ENCODE measurements around the gene NRN1. TPM values are rescaled to one million over a fixed set of nuclear protein-coding genes. Genes with fewer than 3 reads are reported as not detected.

NRN1 gene
- total and polyA plus RNA-seq, 8 donors = 0.45 to 9.8 (median 4.4) TPM; not detected in 2

DNA sequence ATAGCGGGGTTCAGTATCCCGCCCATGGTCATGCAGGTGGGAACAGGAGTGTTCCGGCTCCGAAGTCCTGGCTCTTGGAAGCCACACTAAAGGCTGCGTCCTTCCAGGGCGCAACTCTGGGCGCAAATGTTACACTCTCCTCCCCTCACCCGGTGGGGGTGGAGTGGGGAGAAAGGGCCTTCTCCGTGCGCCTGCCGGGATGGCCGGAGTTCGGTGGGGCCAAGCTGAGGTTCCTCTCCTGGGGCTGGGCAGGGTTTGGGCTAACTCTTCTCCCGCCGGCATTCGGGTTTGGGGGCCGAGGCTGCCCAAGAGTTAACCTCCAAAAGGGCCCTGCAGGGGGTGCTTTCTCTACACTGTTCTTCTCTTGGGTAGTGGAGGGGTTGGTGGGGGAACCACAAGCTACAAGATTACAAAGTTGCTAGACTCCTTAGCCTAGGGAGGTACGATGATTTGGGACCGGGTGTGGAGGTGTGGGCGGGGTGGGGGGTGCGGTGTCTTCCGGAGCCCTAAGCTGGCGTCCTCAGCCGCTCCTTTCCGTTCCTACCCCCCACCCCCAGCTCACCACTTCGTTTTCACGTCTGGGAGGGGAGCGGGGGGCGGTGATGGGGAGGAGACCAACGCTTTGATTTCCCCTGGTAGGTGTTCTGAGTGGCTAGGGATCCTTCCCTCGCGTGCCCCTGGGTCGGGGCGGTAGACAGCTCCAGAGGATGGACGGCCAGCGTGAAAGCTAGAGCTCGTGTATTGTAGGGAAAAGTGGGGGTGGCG lies 12.3 kb downstream of the NRN1 start:
- TF ChIP-seq, protein P1, sequence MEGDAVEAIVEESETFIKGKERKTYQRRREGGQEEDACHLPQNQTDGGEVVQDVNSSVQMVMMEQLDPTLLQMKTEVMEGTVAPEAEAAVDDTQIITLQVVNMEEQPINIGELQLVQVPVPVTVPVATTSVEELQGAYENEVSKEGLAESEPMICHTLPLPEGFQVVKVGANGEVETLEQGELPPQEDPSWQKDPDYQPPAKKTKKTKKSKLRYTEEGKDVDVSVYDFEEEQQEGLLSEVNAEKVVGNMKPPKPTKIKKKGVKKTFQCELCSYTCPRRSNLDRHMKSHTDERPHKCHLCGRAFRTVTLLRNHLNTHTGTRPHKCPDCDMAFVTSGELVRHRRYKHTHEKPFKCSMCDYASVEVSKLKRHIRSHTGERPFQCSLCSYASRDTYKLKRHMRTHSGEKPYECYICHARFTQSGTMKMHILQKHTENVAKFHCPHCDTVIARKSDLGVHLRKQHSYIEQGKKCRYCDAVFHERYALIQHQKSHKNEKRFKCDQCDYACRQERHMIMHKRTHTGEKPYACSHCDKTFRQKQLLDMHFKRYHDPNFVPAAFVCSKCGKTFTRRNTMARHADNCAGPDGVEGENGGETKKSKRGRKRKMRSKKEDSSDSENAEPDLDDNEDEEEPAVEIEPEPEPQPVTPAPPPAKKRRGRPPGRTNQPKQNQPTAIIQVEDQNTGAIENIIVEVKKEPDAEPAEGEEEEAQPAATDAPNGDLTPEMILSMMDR (IDR thresholded peaks at IDR 0.05) = no peak
- TF ChIP-seq EP300 (IDR thresholded peaks at IDR 0.05) (no peak), POLR2AphosphoS5 (IDR thresholded peaks at IDR 0.05) (no peak), POLR2A (IDR thresholded peaks at IDR 0.05) (no peak)
- no peak overlapping the region for H3K4me3 ChIP-seq
- peaks cover 28 to 41% (median 34%) of the 10 kb centered on the region in 4 donors for H3K4me1 ChIP-seq
- peak in 1 of 2 donors; percentile 5 for DNase-seq
- H3K27me3 ChIP-seq = peaks cover 33 to 81% (median 71%) of the 10 kb centered on the region in 3 donors
- intact Hi-C loops (cut with DNase I; ENCODE audit: low total_unique reads) = no loop called here
- H3K9me3 ChIP-seq = peaks cover 0 to 11% (median 2%) of the 10 kb centered on the region in 4 donors
- H3K36me3 ChIP-seq = no peaks in the 10 kb centered on the region
- no peak overlapping the region for H3K27ac ChIP-seq
- 10 to 23% (median 14%) methylated on average over 25 to 38 of the region's 38 CpGs for WGBS, 5 donors

DNA sequence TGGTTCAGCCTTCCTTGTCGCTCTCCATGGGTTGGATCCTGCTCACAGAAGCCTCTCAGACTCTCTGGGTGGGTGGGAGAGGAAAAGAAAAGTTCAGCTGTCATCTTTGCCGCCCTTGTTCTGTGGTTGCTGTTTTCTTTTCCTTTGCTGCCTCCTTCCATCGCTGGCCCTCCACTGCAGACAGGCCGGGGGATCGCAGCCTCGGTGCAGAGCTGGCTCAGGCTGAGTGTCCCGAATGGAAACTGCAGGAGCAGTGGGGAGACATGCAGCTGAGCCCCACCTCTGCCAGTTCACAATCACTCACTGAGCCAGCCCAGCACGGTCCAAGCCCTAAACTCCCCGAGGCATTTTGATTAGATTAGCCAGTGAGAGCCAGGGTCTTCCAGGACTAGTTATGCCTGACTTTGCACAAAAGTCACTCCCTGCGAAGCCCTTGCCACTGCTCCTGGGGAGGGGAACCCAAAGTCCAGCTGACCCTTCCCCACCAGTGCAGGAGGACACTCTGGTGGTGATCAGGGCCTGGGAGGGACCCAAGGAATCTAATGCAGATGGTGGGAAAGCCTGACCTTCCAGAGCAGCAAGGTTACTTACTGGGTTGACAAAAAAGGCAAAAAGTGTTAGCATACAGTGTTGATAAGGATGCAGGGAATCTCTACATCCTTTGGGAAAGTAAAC lies 14.0 kb downstream of the NRN1 start:
- 21 to 28% (median 24%) methylated on average over 9 to 10 of the region's 10 CpGs for WGBS, 5 donors
- H3K27me3 ChIP-seq = peaks cover 16 to 68% (median 53%) of the 10 kb centered on the region in 3 donors

DNA sequence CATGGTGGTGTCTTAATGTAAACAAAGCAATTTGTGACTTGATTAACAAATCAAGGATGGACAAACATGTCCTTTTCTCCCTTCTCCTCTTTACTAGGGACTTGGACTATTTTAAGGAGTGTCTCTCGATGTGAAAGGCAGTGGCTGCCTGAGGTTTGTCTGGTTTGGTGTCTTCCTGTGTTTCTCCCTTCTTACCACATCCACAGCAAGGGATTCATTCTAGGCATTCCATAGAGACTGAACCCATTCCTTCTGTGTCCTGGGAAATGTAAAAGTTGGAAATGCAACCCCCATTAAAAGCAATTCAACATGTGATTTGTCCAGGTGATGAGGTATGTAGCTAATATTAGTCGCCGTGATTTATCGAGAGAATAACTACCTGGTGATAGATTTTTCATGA lies 15.9 kb downstream of the NRN1 start:
- intact Hi-C loops (cut with DNase I; ENCODE audit: low total_unique reads) = no loop called here
- no peak for TF ChIP-seq EP300 (IDR thresholded peaks at IDR 0.05)
- TF ChIP-seq, protein P1 (IDR thresholded peaks at IDR 0.05) = no peak
- no peak for TF ChIP-seq POLR2A (IDR thresholded peaks at IDR 0.05)
- TF ChIP-seq POLR2AphosphoS5 (IDR thresholded peaks at IDR 0.05) = no peak
- Histone ChIP-seq H3K9me3 (peaks cover 0 to 17% (median 3%) of the 10 kb centered on the region in 4 donors), H3K27me3 (peaks cover 6 to 49% (median 34%) of the 10 kb centered on the region in 3 donors), H3K27ac (no peak overlapping the region), H3K36me3 (no peaks in the 10 kb centered on the region), H3K4me3 (no peak overlapping the region), H3K4me1 (peaks cover 0 to 5% (median 3%) of the 10 kb centered on the region in 4 donors)
- WGBS, 5 donors = 85 to 95% (median 90%) methylated on average over 4 of the region's 4 CpGs
- DNase-seq = no peak

More for the DNA sequence above, 14.0 kb downstream of the NRN1 start:
- Histone ChIP-seq H3K27ac (no peak overlapping the region), H3K36me3 (no peaks in the 10 kb centered on the region), H3K4me3 (no peak overlapping the region), H3K4me1 (peaks cover 16 to 24% (median 22%) of the 10 kb centered on the region in 4 donors), H3K9me3 (peaks cover 0 to 14% (median 2%) of the 10 kb centered on the region in 4 donors)
- TF ChIP-seq EP300 (IDR thresholded peaks at IDR 0.05) = no peak
- TF ChIP-seq, protein P1 (IDR thresholded peaks at IDR 0.05) = no peak
- DNase-seq = no peak
- intact Hi-C loops (cut with DNase I; ENCODE audit: low total_unique reads) = no loop called here

DNA sequence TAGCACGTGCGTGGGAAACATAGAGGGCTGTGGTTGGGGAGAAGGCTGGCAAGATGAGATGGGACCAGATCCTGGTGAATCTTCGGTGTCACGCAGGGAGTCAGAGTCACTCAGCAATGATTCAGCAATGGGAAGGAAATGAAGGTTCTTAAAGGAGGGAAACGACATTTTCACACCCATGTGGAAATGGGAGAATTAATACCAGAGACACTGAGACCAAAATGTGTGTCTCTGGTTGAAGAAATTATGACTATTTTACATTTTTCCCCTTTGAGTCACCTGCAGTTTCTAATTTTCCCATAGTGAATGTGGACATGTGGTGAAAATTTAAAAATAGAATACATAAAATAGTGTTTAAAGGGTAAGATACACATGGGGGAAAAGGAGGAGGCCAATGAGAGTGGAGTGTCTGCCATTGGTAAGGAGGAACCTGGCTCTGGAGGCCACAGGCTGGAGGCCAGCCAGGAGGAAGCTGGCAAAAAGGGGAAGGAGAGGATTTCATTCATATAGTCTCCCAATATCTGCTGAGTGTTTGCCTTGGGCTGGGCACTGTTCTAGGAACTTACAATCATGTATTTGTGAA lies 17.5 kb downstream of the NRN1 start:
- Histone ChIP-seq H3K4me3 (no peak overlapping the region), H3K36me3 (no peaks in the 10 kb centered on the region), H3K27ac (no peak overlapping the region), H3K9me3 (peaks cover 0 to 15% (median 3%) of the 10 kb centered on the region in 4 donors), H3K4me1 (no peaks in the 10 kb centered on the region), H3K27me3 (peaks cover 0 to 34% (median 19%) of the 10 kb centered on the region in 3 donors)
- intact Hi-C loops (cut with DNase I; ENCODE audit: low total_unique reads) = no loop called here
- TF ChIP-seq EP300 (IDR thresholded peaks at IDR 0.05) = no peak
- TF ChIP-seq POLR2A (IDR thresholded peaks at IDR 0.05) = no peak
- TF ChIP-seq POLR2AphosphoS5 (IDR thresholded peaks at IDR 0.05) = no peak
- TF ChIP-seq, protein P1 (IDR thresholded peaks at IDR 0.05) = no peak
- 86 to 90% (median 88%) methylated on average over 5 of the region's 5 CpGs for WGBS, 5 donors
- no peak for DNase-seq

All from stomach (tissue), 9 donors.